ENCODE measurements around the gene MRPS22. TPM values are rescaled to one million over a fixed set of nuclear protein-coding genes. Genes with fewer than 3 reads are reported as not detected.

The MRPS22 gene
- total RNA-seq, 1 donor from 2014 or later, result 40.4 TPM

- H3K9me3 Mint-ChIP-seq (ENCODE audit: unreplicated experiment), result peaks cover 3% of the 10 kb centered on the region
- peaks cover 39% of the 10 kb centered on the region for H3K4me1 ChIP-seq (ENCODE audit: insufficient read depth, low read length)
- DNase-seq (ENCODE audit: low read depth) (no peak), FAIRE-seq (no peak)
- no peaks in the 10 kb centered on the region for H3K36me3 Mint-ChIP-seq (ENCODE audit: low read depth, unreplicated experiment)
- no peak for TF ChIP-seq CTCF (IDR thresholded peaks at IDR 0.05; ENCODE audit: insufficient read depth, low read depth, low read length)
- H3K27ac Mint-ChIP-seq (ENCODE audit: unreplicated experiment), result peak overlapping the region; percentile 98
- peak overlapping the region; percentile 80 for H3K27ac ChIP-seq (ENCODE audit: low read depth, low read length)
- H3K9ac ChIP-seq (ENCODE audit: low read length), result peak overlapping the region; percentile 23
- no peaks in the 10 kb centered on the region for H3K27me3 ChIP-seq (ENCODE audit: insufficient read depth, low read length)
- H3K9me3 ChIP-seq (ENCODE audit: insufficient read depth, low read depth, low read length), result no peaks in the 10 kb centered on the region
- H3K4me1 Mint-ChIP-seq (ENCODE audit: low read depth, unreplicated experiment), result peaks cover 38% of the 10 kb centered on the region
- H3K4me3 Mint-ChIP-seq (ENCODE audit: unreplicated experiment), result no peak overlapping the region
- H2AFZ ChIP-seq (ENCODE audit: low read depth, low read length), result peak overlapping the region; percentile 1
- no peaks in the 10 kb centered on the region for H4K20me1 ChIP-seq (ENCODE audit: insufficient read depth, low read length)
- peak overlapping the region; percentile 83 for H3K4me2 ChIP-seq (ENCODE audit: low read length)
- H3K36me3 ChIP-seq (ENCODE audit: insufficient read depth, low read length), result no peaks in the 10 kb centered on the region
- H3K79me2 ChIP-seq (ENCODE audit: insufficient read depth, low read length), result no peaks in the 10 kb centered on the region
- H3K4me3 ChIP-seq (ENCODE audit: insufficient read depth, low read depth, low read length), result no peak overlapping the region
- H3K27me3 Mint-ChIP-seq (ENCODE audit: low read depth, unreplicated experiment), result peaks cover 5% of the 10 kb centered on the region
Measured at GRCh38 chr3:139301654-139302053, 42.2 kb upstream of the MRPS22 start.

- H3K4me1 Mint-ChIP-seq (ENCODE audit: low read depth, unreplicated experiment), result peaks cover 38% of the 10 kb centered on the region
- TF ChIP-seq EZH2 (IDR thresholded peaks at IDR 0.05; ENCODE audit: insufficient read depth, low read length) (no peak), CTCF (IDR thresholded peaks at IDR 0.05; ENCODE audit: insufficient read depth, low read depth, low read length) (no peak)
- H3K27ac Mint-ChIP-seq (ENCODE audit: unreplicated experiment), result peak overlapping the region; percentile 98
- Histone ChIP-seq H3K4me2 (ENCODE audit: low read length) (peak overlapping the region; percentile 83), H3K4me3 (ENCODE audit: insufficient read depth, low read depth, low read length) (peak overlapping the region; percentile 27), H3K36me3 (ENCODE audit: insufficient read depth, low read length) (no peaks in the 10 kb centered on the region), H3K79me2 (ENCODE audit: insufficient read depth, low read length) (no peaks in the 10 kb centered on the region), H2AFZ (ENCODE audit: low read depth, low read length) (peak overlapping the region; percentile 15), H3K4me1 (ENCODE audit: insufficient read depth, low read length) (peaks cover 39% of the 10 kb centered on the region), H3K9ac (ENCODE audit: low read length) (peak overlapping the region; percentile 68), H3K9me3 (ENCODE audit: insufficient read depth, low read depth, low read length) (no peaks in the 10 kb centered on the region), H3K27ac (ENCODE audit: low read depth, low read length) (peak overlapping the region; percentile 80), H3K27me3 (ENCODE audit: insufficient read depth, low read length) (no peaks in the 10 kb centered on the region), H4K20me1 (ENCODE audit: insufficient read depth, low read length) (no peaks in the 10 kb centered on the region)
- no peaks in the 10 kb centered on the region for H3K27me3 Mint-ChIP-seq (ENCODE audit: low read depth, unreplicated experiment)
- FAIRE-seq (peak; percentile 98), DNase-seq (ENCODE audit: low read depth) (peak; percentile 100)
- no peaks in the 10 kb centered on the region for H3K36me3 Mint-ChIP-seq (ENCODE audit: low read depth, unreplicated experiment)
- H3K9me3 Mint-ChIP-seq (ENCODE audit: unreplicated experiment), result peaks cover 3% of the 10 kb centered on the region
- H3K4me3 Mint-ChIP-seq (ENCODE audit: unreplicated experiment), result peak overlapping the region; percentile 15
Measured at GRCh38 chr3:139302084-139302800, 41.6 kb upstream of the MRPS22 start.

GRCh38 chr3:139302801-139303113 is 41.1 kb upstream of the MRPS22 start:
- no peaks in the 10 kb centered on the region for H3K27me3 ChIP-seq (ENCODE audit: insufficient read depth, low read length)
- H3K4me3 ChIP-seq (ENCODE audit: insufficient read depth, low read depth, low read length), result peak overlapping the region; percentile 27
- H3K27me3 Mint-ChIP-seq (ENCODE audit: low read depth, unreplicated experiment), result no peaks in the 10 kb centered on the region
- H3K4me2 ChIP-seq (ENCODE audit: low read length), result peak overlapping the region; percentile 83
- no peaks in the 10 kb centered on the region for H3K36me3 Mint-ChIP-seq (ENCODE audit: low read depth, unreplicated experiment)
- H3K4me1 Mint-ChIP-seq (ENCODE audit: low read depth, unreplicated experiment), result peaks cover 42% of the 10 kb centered on the region
- no peak for DNase-seq (ENCODE audit: low read depth)
- H3K27ac Mint-ChIP-seq (ENCODE audit: unreplicated experiment), result peak overlapping the region; percentile 98
- H3K4me1 ChIP-seq (ENCODE audit: insufficient read depth, low read length), result peaks cover 39% of the 10 kb centered on the region
- TF ChIP-seq CTCF (IDR thresholded peaks at IDR 0.05; ENCODE audit: insufficient read depth, low read depth, low read length) (no peak), EZH2 (IDR thresholded peaks at IDR 0.05; ENCODE audit: insufficient read depth, low read length) (no peak)
- H2AFZ ChIP-seq (ENCODE audit: low read depth, low read length), result peak overlapping the region; percentile 15
- peak overlapping the region; percentile 68 for H3K9ac ChIP-seq (ENCODE audit: low read length)
- H3K27ac ChIP-seq (ENCODE audit: low read depth, low read length), result peak overlapping the region; percentile 80
- no peaks in the 10 kb centered on the region for H4K20me1 ChIP-seq (ENCODE audit: insufficient read depth, low read length)
- peak overlapping the region; percentile 15 for H3K4me3 Mint-ChIP-seq (ENCODE audit: unreplicated experiment)
- no peaks in the 10 kb centered on the region for H3K36me3 ChIP-seq (ENCODE audit: insufficient read depth, low read length)
- peaks cover 3% of the 10 kb centered on the region for H3K9me3 Mint-ChIP-seq (ENCODE audit: unreplicated experiment)
- H3K79me2 ChIP-seq (ENCODE audit: insufficient read depth, low read length), result no peaks in the 10 kb centered on the region
- no peak for FAIRE-seq
- H3K9me3 ChIP-seq (ENCODE audit: insufficient read depth, low read depth, low read length), result no peaks in the 10 kb centered on the region

Measured in astrocyte (in vitro differentiated cells and primary cell).